Stimulated activated memory B cell treated with anti-CD40 and anti-IgM and Interleukin-4, amounts not matched to agents 10 μg/mL and 1 μg/mL and 100 μg/mL, for 72 hours (primary cell): Measurements from ENCODE around the gene MINAR2.

Experiments used
- ATAC-seq: fragments of 150-1000 bp; cut with Tn5 transposase; 2 replicates; pipeline ENCODE4 v1.10.0; 2021
- H3K27ac Mint-ChIP-seq: one replicate; pipeline ENCODE4 v1.8.0; 2022; ENCODE audit warnings: mild to moderate bottlenecking, mixed read lengths
- H3K27me3 Mint-ChIP-seq: one replicate; pipeline ENCODE4 v1.8.0; 2022; ENCODE audit warnings: mixed read lengths
- H3K36me3 Mint-ChIP-seq: one replicate; pipeline ENCODE4 v1.8.0; 2022; ENCODE audit warnings: mixed read lengths
- H3K4me1 Mint-ChIP-seq: one replicate; pipeline ENCODE4 v1.8.0; 2022; ENCODE audit warnings: mixed read lengths
- H3K4me3 Mint-ChIP-seq: one replicate; pipeline ENCODE4 v1.8.0; 2022; ENCODE audit warnings: mild to moderate bottlenecking, moderate library complexity, mixed read lengths
- H3K9me3 Mint-ChIP-seq: one replicate; pipeline ENCODE4 v1.8.0; 2022; ENCODE audit warnings: mixed read lengths

MINAR2 gene

GRCh38 chr5:129763651-129764050, 15.8 kb downstream of the MINAR2 start:
- H3K36me3 Mint-ChIP-seq = no peaks in the 10 kb centered on the region
- no peak for ATAC-seq
- H3K4me3 Mint-ChIP-seq = no peak overlapping the region
- no peak overlapping the region for H3K27ac Mint-ChIP-seq
- H3K27me3 Mint-ChIP-seq = no peaks in the 10 kb centered on the region
- no peaks in the 10 kb centered on the region for H3K4me1 Mint-ChIP-seq
- no peaks in the 10 kb centered on the region for H3K9me3 Mint-ChIP-seq

- Mint-ChIP-seq H3K4me1 (no peaks in the 10 kb centered on the region), H3K9me3 (no peaks in the 10 kb centered on the region)
Observed at GRCh38 chr5:129766798-129767197, 18.9 kb downstream of the MINAR2 start.

GRCh38 chr5:129767927-129768380, 20.1 kb downstream of the MINAR2 start:
- Mint-ChIP-seq H3K27ac (no peak overlapping the region), H3K4me1 (no peaks in the 10 kb centered on the region), H3K27me3 (no peaks in the 10 kb centered on the region), H3K36me3 (no peaks in the 10 kb centered on the region), H3K4me3 (no peak overlapping the region), H3K9me3 (no peaks in the 10 kb centered on the region)
- peak; percentile 74 for ATAC-seq

More at GRCh38 chr5:129766798-129767197, 18.9 kb downstream of the MINAR2 start:
- no peaks in the 10 kb centered on the region for H3K36me3 Mint-ChIP-seq
- H3K27ac Mint-ChIP-seq = no peak overlapping the region
- no peaks in the 10 kb centered on the region for H3K27me3 Mint-ChIP-seq
- H3K4me3 Mint-ChIP-seq = no peak overlapping the region
- ATAC-seq = no peak

DNA sequence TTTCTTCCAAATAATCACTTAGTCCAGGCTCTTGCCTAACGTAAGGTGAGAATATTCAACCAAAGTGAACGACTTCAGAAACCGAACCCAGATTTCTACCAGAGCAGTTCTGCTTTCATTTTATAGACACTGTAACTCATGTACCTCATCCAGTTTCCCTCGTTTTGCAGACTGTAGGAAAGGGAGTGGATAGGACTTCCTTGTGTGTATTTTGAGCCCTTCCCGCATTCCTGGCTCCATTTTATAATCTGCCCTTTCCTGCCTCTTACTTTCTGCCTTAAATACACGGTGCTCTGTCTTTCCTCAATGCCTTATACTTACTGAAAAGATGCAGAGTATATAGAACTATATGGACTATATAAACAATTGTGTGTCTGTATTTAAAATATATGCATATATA, 20.8 kb downstream of the MINAR2 start:
- H3K27me3 Mint-ChIP-seq = no peaks in the 10 kb centered on the region
- ATAC-seq = no peak
- no peaks in the 10 kb centered on the region for H3K4me1 Mint-ChIP-seq

DNA sequence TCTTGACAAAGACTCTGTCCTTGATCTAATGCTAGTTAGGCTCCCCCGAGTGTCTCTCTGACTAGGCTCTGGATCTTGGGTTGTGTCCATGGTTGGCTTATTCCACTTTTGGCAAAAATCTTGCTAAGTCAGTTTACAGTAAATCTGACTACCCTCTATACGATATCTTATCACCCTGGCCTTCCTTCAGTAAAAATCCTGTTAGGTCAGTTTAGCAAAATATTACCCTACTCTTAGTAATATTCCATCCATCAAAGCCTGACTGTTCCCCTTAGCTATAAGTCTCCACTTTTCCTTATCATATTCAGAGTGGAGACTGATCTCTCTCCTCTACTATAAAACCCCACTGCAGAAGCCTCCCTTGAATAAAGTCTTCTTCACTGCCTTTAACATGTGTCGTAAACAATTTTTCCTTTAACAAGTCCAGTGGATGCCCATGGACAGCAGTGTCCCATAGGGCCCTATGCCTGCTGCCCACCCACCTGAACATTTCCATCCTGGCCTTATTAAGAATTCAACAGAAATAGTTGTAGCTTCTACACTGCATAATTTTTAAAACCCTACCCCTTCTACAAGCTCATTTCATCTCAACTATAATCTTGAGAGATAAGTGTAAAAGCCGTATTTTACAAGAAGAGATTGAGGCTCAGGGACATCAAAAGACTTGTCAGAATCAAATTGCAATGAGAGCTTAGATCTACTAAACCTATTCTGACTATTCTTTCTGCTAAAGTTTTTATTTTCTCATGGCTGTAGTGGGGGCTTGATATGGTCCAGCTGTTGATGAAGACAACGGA, 22.3 kb downstream of the MINAR2 start:
- no peak for ATAC-seq
- H3K36me3 Mint-ChIP-seq = no peaks in the 10 kb centered on the region
- no peaks in the 10 kb centered on the region for H3K9me3 Mint-ChIP-seq
- H3K4me1 Mint-ChIP-seq = no peaks in the 10 kb centered on the region
- H3K27ac Mint-ChIP-seq = no peak overlapping the region
- no peaks in the 10 kb centered on the region for H3K27me3 Mint-ChIP-seq
- H3K4me3 Mint-ChIP-seq = no peak overlapping the region

More for the DNA sequence above, 20.8 kb downstream of the MINAR2 start:
- H3K36me3 Mint-ChIP-seq = no peaks in the 10 kb centered on the region
- H3K27ac Mint-ChIP-seq = no peak overlapping the region
- H3K4me3 Mint-ChIP-seq = no peak overlapping the region
- H3K9me3 Mint-ChIP-seq = no peaks in the 10 kb centered on the region

- no peaks in the 10 kb centered on the region for H3K9me3 Mint-ChIP-seq
- H3K4me1 Mint-ChIP-seq = no peaks in the 10 kb centered on the region
- no peak overlapping the region for H3K4me3 Mint-ChIP-seq
- no peaks in the 10 kb centered on the region for H3K36me3 Mint-ChIP-seq
- peak; percentile 62 for ATAC-seq
- H3K27ac Mint-ChIP-seq = no peak overlapping the region
- H3K27me3 Mint-ChIP-seq = no peaks in the 10 kb centered on the region
Observed at GRCh38 chr5:129771058-129771838, 23.4 kb downstream of the MINAR2 start.

GRCh38 chr5:129773376-129773775, 25.5 kb downstream of the MINAR2 start:
- Mint-ChIP-seq H3K9me3 (no peaks in the 10 kb centered on the region), H3K27me3 (no peaks in the 10 kb centered on the region), H3K27ac (no peak overlapping the region), H3K36me3 (no peaks in the 10 kb centered on the region), H3K4me1 (no peaks in the 10 kb centered on the region), H3K4me3 (no peak overlapping the region)
- no peak for ATAC-seq

- no peak for ATAC-seq
- Mint-ChIP-seq H3K27me3 (no peaks in the 10 kb centered on the region), H3K27ac (no peak overlapping the region), H3K9me3 (no peaks in the 10 kb centered on the region), H3K36me3 (no peaks in the 10 kb centered on the region), H3K4me3 (no peak overlapping the region), H3K4me1 (no peaks in the 10 kb centered on the region)
Observed at GRCh38 chr5:129781594-129781993, 33.7 kb downstream of the MINAR2 start.

GRCh38 chr5:129803403-129803802, 55.5 kb downstream of the MINAR2 start:
- no peak for ATAC-seq
- Mint-ChIP-seq H3K4me3 (no peak overlapping the region), H3K4me1 (no peaks in the 10 kb centered on the region), H3K9me3 (peaks cover 15% of the 10 kb centered on the region), H3K27me3 (no peaks in the 10 kb centered on the region), H3K27ac (no peak overlapping the region), H3K36me3 (no peaks in the 10 kb centered on the region)

DNA sequence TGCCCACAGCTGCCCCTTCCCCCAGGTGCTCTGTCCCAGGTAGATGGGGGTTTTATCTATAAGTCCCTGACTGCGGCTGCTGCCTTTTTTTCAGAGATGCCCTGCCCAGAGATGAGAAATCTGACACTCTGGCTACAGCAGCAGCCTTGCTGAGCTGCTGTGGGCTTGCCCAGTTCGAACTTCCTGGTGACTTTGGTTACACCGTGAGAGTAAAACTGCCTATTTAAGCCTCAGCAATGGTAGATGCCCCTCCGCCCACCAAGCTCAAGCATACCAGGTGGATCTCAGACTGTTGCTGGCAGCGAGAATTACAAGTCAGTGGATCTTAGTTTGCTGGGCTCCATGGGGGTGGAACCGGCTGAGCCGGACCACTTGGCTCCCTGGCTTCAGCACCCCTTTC, 56.8 kb downstream of the MINAR2 start:
- Mint-ChIP-seq H3K4me3 (no peak overlapping the region), H3K4me1 (no peaks in the 10 kb centered on the region), H3K27me3 (no peaks in the 10 kb centered on the region), H3K27ac (no peak overlapping the region), H3K36me3 (no peaks in the 10 kb centered on the region), H3K9me3 (peaks cover 8% of the 10 kb centered on the region)
- no peak for ATAC-seq

GRCh38 chr5:129807162-129807814, 59.4 kb downstream of the MINAR2 start:
- H3K27me3 Mint-ChIP-seq = no peaks in the 10 kb centered on the region
- ATAC-seq = no peak
- H3K36me3 Mint-ChIP-seq = no peaks in the 10 kb centered on the region
- no peaks in the 10 kb centered on the region for H3K9me3 Mint-ChIP-seq
- no peak overlapping the region for H3K27ac Mint-ChIP-seq
- H3K4me1 Mint-ChIP-seq = no peaks in the 10 kb centered on the region
- H3K4me3 Mint-ChIP-seq = no peak overlapping the region
